OCI-LY3 (cell line): ENCODE measurements around the gene CKAP5.

Source experiments
- H2AFZ ChIP-seq: fragments of 200-600, 300-600 bp; shearing (Covaris generic); 2 replicates; pipeline ENCODE4 v1.6.0; 2014; ENCODE audit warnings: antibody characterized with exemption, low read depth, low read length
- H3K27ac ChIP-seq: fragments of 200-600, 300-600 bp; sonication (generic); 2 replicates; pipeline ENCODE4 v1.5.1; 2014; ENCODE audit warnings: mild to moderate bottlenecking, low read length, moderate library complexity, mixed read lengths
- H3K27me3 ChIP-seq: fragments of 200-600, 300-600 bp; sonication (generic); 2 replicates; pipeline ENCODE4 v1.6.1; 2014; ENCODE audit warnings: low read depth, low read length, mixed read lengths
- H3K36me3 ChIP-seq: fragments of 200-600, 300-600 bp; sonication (generic); replicated peaks from 2 replicates; pipeline ENCODE3; 2014; ENCODE audit warnings: low read depth, low read length, mixed read lengths
- H3K4me1 ChIP-seq: fragments of 300-600, 200-600 bp; sonication (generic); 2 replicates; pipeline ENCODE4 v1.6.1; 2014; ENCODE audit warnings: low read length, mixed read lengths
- H3K4me2 ChIP-seq: fragments of 200-600, 300-600 bp; sonication (generic); 2 replicates; pipeline ENCODE4 v1.6.1; 2014; ENCODE audit warnings: low read length, mixed read lengths
- H3K4me3 ChIP-seq: fragments of 300-600, 200-600 bp; sonication (generic); 2 replicates; pipeline ENCODE4 v1.5.1; 2014; ENCODE audit warnings: antibody characterized with exemption, mild to moderate bottlenecking, low read length, moderate library complexity
- H3K79me2 ChIP-seq: fragments of 300-600, 200-600 bp; shearing (Covaris generic); 2 replicates; pipeline ENCODE4 v1.6.1; 2014; ENCODE audit warnings: mild to moderate bottlenecking, low read length, mixed read lengths
- H3K9ac ChIP-seq: fragments of 300-600, 200-600 bp; shearing (Covaris generic); 2 replicates; pipeline ENCODE4 v1.6.0; 2014; ENCODE audit warnings: mild to moderate bottlenecking, low read length, moderate library complexity
- H3K9me3 ChIP-seq: fragments of 200-600, 300-600 bp; shearing (Covaris generic); 2 replicates; pipeline ENCODE4 v1.6.1; 2014; ENCODE audit warnings: low read length, mixed read lengths; ENCODE audit not compliant: insufficient read depth
- H4K20me1 ChIP-seq: fragments of 200-600, 300-600 bp; sonication (generic); 2 replicates; pipeline ENCODE4 v1.6.1; 2016; ENCODE audit warnings: low read length, mixed read lengths; ENCODE audit not compliant: insufficient read depth
- CTCF ChIP-seq: fragments of 200-600, 300-600 bp; sonication (generic); IDR thresholded peaks from 2 replicates; pipeline ENCODE4 v1.5.1; 2014; ENCODE audit warnings: antibody characterized with exemption, low read length, low read depth
- EZH2phosphoT487 ChIP-seq: fragments of 200-600 bp; shearing (Covaris generic); IDR thresholded peaks from 2 replicates; pipeline ENCODE4 v1.6.1; 2018; ENCODE audit warnings: antibody characterized with exemption, mixed run types, low read depth

Gene CKAP5

GRCh38 chr11:46731545-46731944 is 114.5 kb downstream of the CKAP5 start:
- H3K4me1 ChIP-seq: no peaks in the 10 kb centered on the region
- H3K4me2 ChIP-seq: no peak overlapping the region
- no peak overlapping the region for H3K4me3 ChIP-seq

GRCh38 chr11:46729110-46730027 is 116.7 kb downstream of the CKAP5 start:
- no peak overlapping the region for H2AFZ ChIP-seq
- no peaks in the 10 kb centered on the region for H3K36me3 ChIP-seq
- no peak overlapping the region for H3K9ac ChIP-seq
- no peaks in the 10 kb centered on the region for H3K79me2 ChIP-seq
- TF ChIP-seq EZH2phosphoT487 (no peak), CTCF (no peak)
- no peak overlapping the region for H3K4me3 ChIP-seq
- H4K20me1 ChIP-seq: no peaks in the 10 kb centered on the region
- no peaks in the 10 kb centered on the region for H3K27me3 ChIP-seq
- no peaks in the 10 kb centered on the region for H3K9me3 ChIP-seq
- no peak overlapping the region for H3K4me2 ChIP-seq
- H3K27ac ChIP-seq: no peak overlapping the region
- no peaks in the 10 kb centered on the region for H3K4me1 ChIP-seq

More at GRCh38 chr11:46731545-46731944, 114.5 kb downstream of the CKAP5 start:
- Histone ChIP-seq H2AFZ (no peak overlapping the region), H3K79me2 (no peaks in the 10 kb centered on the region), H3K27ac (no peak overlapping the region), H3K27me3 (no peaks in the 10 kb centered on the region), H3K9ac (no peak overlapping the region), H3K36me3 (no peaks in the 10 kb centered on the region), H3K9me3 (no peaks in the 10 kb centered on the region), H4K20me1 (no peaks in the 10 kb centered on the region)
- TF ChIP-seq EZH2phosphoT487 (no peak), CTCF (no peak)

GRCh38 chr11:46728659-46729040 is 117.4 kb downstream of the CKAP5 start:
- Histone ChIP-seq H3K27me3 (no peaks in the 10 kb centered on the region), H3K4me3 (no peak overlapping the region), H2AFZ (no peak overlapping the region), H3K9ac (no peak overlapping the region), H3K27ac (no peak overlapping the region), H3K4me1 (no peaks in the 10 kb centered on the region), H3K79me2 (no peaks in the 10 kb centered on the region), H3K9me3 (no peaks in the 10 kb centered on the region), H3K4me2 (no peak overlapping the region), H4K20me1 (no peaks in the 10 kb centered on the region), H3K36me3 (no peaks in the 10 kb centered on the region)
- TF ChIP-seq CTCF (no peak), EZH2phosphoT487 (no peak)

GRCh38 chr11:46727952-46728658 is 118.0 kb downstream of the CKAP5 start:
- Histone ChIP-seq H3K4me3 (no peak overlapping the region), H3K4me2 (no peak overlapping the region), H2AFZ (no peak overlapping the region), H3K4me1 (no peaks in the 10 kb centered on the region), H3K9ac (no peak overlapping the region), H3K27me3 (no peaks in the 10 kb centered on the region), H3K36me3 (no peaks in the 10 kb centered on the region), H3K79me2 (no peaks in the 10 kb centered on the region), H4K20me1 (no peaks in the 10 kb centered on the region), H3K9me3 (no peaks in the 10 kb centered on the region), H3K27ac (no peak overlapping the region)
- TF ChIP-seq EZH2phosphoT487 (no peak), CTCF (no peak)
